ENCODE measurements around the gene VRK2.
A peak's percentile ranks its signal among the peaks of the same experiment; 100 is the strongest.

DNA sequence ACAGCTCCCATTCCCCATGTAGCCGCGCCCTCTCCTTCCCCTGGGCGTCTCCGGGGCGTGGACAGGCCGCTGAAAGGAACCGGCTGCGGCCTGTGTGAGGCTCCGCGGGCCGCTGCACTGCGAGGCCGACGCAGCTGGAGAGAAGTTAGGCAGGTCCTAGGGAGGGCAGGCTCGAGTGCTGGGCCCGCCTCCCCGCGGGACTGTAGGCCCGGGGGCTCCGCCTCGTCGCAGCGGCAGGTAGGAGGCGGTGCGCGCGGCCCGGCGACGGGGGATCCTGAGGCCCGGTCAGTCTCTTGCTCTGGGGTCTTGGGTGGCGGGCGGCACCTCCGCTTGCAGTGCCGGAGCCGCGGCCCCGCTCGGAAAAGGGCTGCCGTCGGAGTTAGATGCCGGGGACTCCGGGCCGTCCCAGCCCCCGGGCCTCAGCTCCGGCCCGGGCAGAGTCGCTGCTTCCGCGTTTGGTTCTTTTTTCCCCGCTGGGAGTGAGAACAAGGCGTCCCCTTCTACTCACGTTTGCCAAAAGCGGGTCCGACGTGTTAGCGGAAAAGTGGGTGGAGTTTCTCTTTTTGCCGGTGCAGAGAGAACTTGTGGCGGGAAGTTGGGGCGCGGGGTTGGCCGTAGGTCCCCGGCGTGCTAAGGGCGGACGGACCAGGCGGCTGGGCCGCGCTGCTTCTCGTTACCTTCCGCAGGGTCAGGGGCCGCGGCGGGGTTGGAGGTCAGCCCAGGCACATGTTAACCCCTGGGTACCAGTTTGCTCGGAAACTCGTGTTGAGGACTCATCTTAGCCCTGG is at the start of gene VRK2:
- TF ChIP-seq POLR2AphosphoS5 (IDR thresholded peaks at IDR 0.05; ENCODE audit: low read depth, low read length) = peak; percentile 86
- peak; percentile 90 for TF ChIP-seq POLR2A (IDR thresholded peaks at IDR 0.05; ENCODE audit: low read depth, low read length)

All from GM12892 (cell line).